ENCODE measurements around the gene MYH2. TPM values are rescaled to one million over a fixed set of nuclear protein-coding genes. Genes with fewer than 3 reads are reported as not detected.

Gene MYH2
- total RNA-seq, 4 donors from 2014 or later: not detected

DNA sequence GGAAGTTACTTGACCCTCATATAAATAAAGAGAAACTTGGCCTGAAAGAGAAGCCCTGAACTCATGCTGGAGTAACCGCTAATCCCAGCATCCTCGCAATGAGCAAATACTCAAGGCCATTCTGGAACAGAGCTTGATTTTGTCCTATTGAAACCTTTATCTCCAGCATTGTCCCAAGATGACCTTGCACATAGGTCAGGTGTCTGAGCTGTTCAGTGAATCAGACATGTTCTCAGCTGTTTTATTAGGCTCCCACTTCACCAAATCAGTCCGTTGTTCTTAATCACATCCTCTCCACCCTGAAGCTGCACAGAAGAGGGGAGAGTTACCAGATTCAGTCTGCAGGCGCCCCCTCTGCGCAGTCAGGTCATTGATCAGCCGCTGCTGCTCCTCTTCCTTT, 22.0 kb downstream of the MYH2 start:
- no peak for DNase-seq (ENCODE audit: low spot score in 2 of 2)
- Histone ChIP-seq H3K4me3 (no peak overlapping the region), H3K27me3 (no peaks in the 10 kb centered on the region), H3K27ac (no peak overlapping the region), H3K36me3 (no peaks in the 10 kb centered on the region), H3K9me3 (no peaks in the 10 kb centered on the region), H3K4me1 (no peaks in the 10 kb centered on the region)
- no peak for TF ChIP-seq POLR2A (IDR thresholded peaks at IDR 0.05)
- TF ChIP-seq POLR2AphosphoS5 (IDR thresholded peaks at IDR 0.05): no peak
- TF ChIP-seq EP300 (IDR thresholded peaks at IDR 0.05): no peak
- no peak for TF ChIP-seq CTCF (IDR thresholded peaks at IDR 0.05)
- 93% methylated on average over 6 of the region's 6 CpGs for WGBS

DNA sequence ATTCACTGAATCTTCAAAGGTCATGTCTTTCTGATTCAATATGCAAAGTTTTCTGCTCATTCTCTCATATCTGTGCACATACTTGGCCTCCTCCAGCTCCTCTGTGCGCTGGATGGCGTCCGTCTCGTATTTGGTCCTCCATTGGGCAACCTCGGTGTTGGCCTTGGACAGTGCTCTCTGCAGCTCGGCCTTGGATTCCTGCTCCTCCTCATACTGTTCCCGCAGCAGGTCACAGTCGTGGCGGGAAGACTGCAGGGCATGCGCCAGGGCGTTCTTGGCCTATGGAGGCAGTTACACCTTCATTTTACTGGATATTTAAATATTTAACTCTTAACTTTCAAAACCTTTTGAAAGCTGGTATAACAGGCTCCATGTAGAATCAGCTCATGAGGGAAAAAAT, 22.9 kb downstream of the MYH2 start:
- H3K9me3 ChIP-seq: no peaks in the 10 kb centered on the region
- no peaks in the 10 kb centered on the region for H3K36me3 ChIP-seq
- H3K4me1 ChIP-seq: no peaks in the 10 kb centered on the region
- no peaks in the 10 kb centered on the region for H3K27me3 ChIP-seq
- no peak overlapping the region for H3K4me3 ChIP-seq
- no peak for DNase-seq (ENCODE audit: low spot score in 2 of 2)
- TF ChIP-seq EP300 (IDR thresholded peaks at IDR 0.05) (no peak), POLR2AphosphoS5 (IDR thresholded peaks at IDR 0.05) (no peak), CTCF (IDR thresholded peaks at IDR 0.05) (no peak), POLR2A (IDR thresholded peaks at IDR 0.05) (no peak)
- 86% methylated on average over 11 of the region's 11 CpGs for WGBS
- no peak overlapping the region for H3K27ac ChIP-seq

DNA sequence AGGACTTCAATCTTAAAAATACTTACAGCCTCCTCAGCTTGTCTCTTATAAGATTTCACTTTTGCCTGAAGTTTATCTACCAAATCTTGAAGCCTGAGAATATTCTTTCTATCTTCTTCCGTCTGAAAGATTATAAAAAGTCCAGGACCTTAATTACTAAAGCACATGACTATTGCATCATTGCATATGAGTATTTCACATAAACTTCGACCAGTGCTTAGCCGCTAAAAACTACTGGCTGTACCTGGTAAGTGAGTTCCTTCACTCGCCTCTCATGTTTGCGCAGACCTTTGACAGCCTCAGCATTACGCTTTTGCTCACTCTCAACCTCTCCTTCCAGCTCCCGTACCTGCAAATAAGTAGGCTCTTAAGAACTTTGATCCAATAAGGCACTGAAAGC, 26.4 kb downstream of the MYH2 start:
- peaks cover 3% of the 10 kb centered on the region for H3K27me3 ChIP-seq
- no peak overlapping the region for H3K4me3 ChIP-seq
- H3K4me1 ChIP-seq: no peaks in the 10 kb centered on the region
- no peaks in the 10 kb centered on the region for H3K36me3 ChIP-seq
- no peak for DNase-seq (ENCODE audit: low spot score in 2 of 2)
- H3K27ac ChIP-seq: no peak overlapping the region
- 93% methylated on average over 7 of the region's 7 CpGs for WGBS
- no peaks in the 10 kb centered on the region for H3K9me3 ChIP-seq
- TF ChIP-seq CTCF (IDR thresholded peaks at IDR 0.05) (no peak), POLR2A (IDR thresholded peaks at IDR 0.05) (no peak)

DNA sequence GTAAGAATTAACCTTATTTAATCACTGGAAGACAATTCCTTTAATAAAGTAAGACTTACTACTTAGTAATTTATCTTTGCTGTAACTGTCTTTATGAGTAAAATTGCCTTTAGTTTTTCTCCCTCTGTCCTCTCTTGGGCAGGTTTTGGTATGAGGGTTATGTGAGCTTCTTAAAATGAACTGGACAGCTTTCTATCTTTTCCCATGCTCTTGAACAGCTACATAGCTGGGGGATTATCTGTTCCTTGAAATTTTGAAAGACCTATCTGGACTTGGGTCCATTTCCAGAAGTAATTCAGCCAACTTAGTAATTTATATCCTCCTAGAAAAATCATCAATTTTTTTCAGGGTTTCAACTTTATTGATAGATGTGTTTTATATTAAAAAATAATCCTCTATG, 27.5 kb downstream of the MYH2 start:
- Histone ChIP-seq H3K4me3 (no peak overlapping the region), H3K36me3 (no peaks in the 10 kb centered on the region), H3K9me3 (no peaks in the 10 kb centered on the region), H3K27ac (no peak overlapping the region), H3K27me3 (peaks cover 3% of the 10 kb centered on the region), H3K4me1 (no peaks in the 10 kb centered on the region)
- no peak for DNase-seq (ENCODE audit: low spot score in 2 of 2)
- TF ChIP-seq POLR2AphosphoS5 (IDR thresholded peaks at IDR 0.05): no peak
- no peak for TF ChIP-seq CTCF (IDR thresholded peaks at IDR 0.05)
- no peak for TF ChIP-seq POLR2A (IDR thresholded peaks at IDR 0.05)
- TF ChIP-seq EP300 (IDR thresholded peaks at IDR 0.05): no peak

GRCh38 chr17:10518271-10519037, 31.0 kb downstream of the MYH2 start, which contains the start of gene MYH1:
Gene MYH1 (minus strand): TSS chr17:10518542. CDS start chr17:10516642, 1,900 bp downstream.
- no peaks in the 10 kb centered on the region for H3K4me1 ChIP-seq
- no peaks in the 10 kb centered on the region for H3K9me3 ChIP-seq
- no peak within 1 kb of the TSS for H3K4me3 ChIP-seq
- no peak within 1 kb of the TSS for H3K27ac ChIP-seq
- TF ChIP-seq CTCF (IDR thresholded peaks at IDR 0.05): no peak
- no peak for TF ChIP-seq POLR2A (IDR thresholded peaks at IDR 0.05)
- no peak for TF ChIP-seq EP300 (IDR thresholded peaks at IDR 0.05)
- no peak for TF ChIP-seq POLR2AphosphoS5 (IDR thresholded peaks at IDR 0.05)
- H3K27me3 ChIP-seq: peaks cover 6% of the 10 kb centered on the region
- 72% methylated on average over 11 of the region's 11 CpGs for WGBS
- no peaks in the 10 kb centered on the region for H3K36me3 ChIP-seq
- DNase-seq (ENCODE audit: low spot score in 2 of 2): no peak
